GM13976 (cell line): ENCODE results near the gene SLC43A1.
A peak's percentile ranks its signal among the peaks of the same experiment; 100 is the strongest.

Experiments
- DNase-seq: peaks from one replicate; pipeline ENCODE4 v3.0.0; 2012; ENCODE audit warnings: low spot score
- CTCF ChIP-seq: IDR thresholded peaks from 2 replicates; pipeline ENCODE4 v1.5.1; 2012; ENCODE audit warnings: borderline replicate concordance, mild to moderate bottlenecking; ENCODE audit not compliant: insufficient read depth; ENCODE audit errors: extremely low read depth, missing control alignments, control extremely low read depth
- in situ Hi-C: fragments of 300-500 bp; cut with MboI; formaldehyde crosslinking; loops from one replicate; pipeline ENCODE4 v1.12.0; 2022; ENCODE audit warnings: low sequenced_read_pairs, mixed read lengths, inconsistent platforms; ENCODE audit not compliant: unreplicated experiment

Gene SLC43A1

GRCh38 chr11:57500926-57501325 lies 14.6 kb downstream of the SLC43A1 start:
- no peak for DNase-seq
- TF ChIP-seq CTCF: no peak
- in situ Hi-C loops: no loop called here

GRCh38 chr11:57500515-57500914 lies 15.0 kb downstream of the SLC43A1 start:
- no peak for TF ChIP-seq CTCF
- no peak for DNase-seq
- in situ Hi-C loops: no loop called here

- DNase-seq: no peak
- no peak for TF ChIP-seq CTCF
- in situ Hi-C loops: loop anchor here (10.0 kb wide), 1 partner anchor 145 kb away; the partner anchor contains the start of gene YPEL4
These were observed 15.5 kb downstream of the SLC43A1 start for GRCh38 chr11:57499983-57500461.

- TF ChIP-seq CTCF: no peak
- DNase-seq: peak; percentile 83
- in situ Hi-C loops: loop anchor here (10.0 kb wide), 1 partner anchor 145 kb away; the partner anchor contains the start of gene YPEL4
These were observed 16.0 kb downstream of the SLC43A1 start for GRCh38 chr11:57499413-57499982.

- no peak for TF ChIP-seq CTCF
- no peak for DNase-seq
- in situ Hi-C loops: loop anchor here (10.0 kb wide), 1 partner anchor 146 kb away; the partner anchor contains the start of gene YPEL4
These were observed 17.0 kb downstream of the SLC43A1 start for GRCh38 chr11:57498540-57498939.

GRCh38 chr11:57497303-57498247 lies 17.9 kb downstream of the SLC43A1 start:
- TF ChIP-seq CTCF: no peak
- no peak for DNase-seq
- in situ Hi-C loops: loop anchor here (10.0 kb wide), 1 partner anchor 147 kb away; the partner anchor contains the start of gene YPEL4
